Sigmoid colon (tissue), 7 donors: ENCODE measurements around the gene BORCS5. TPM values are rescaled to one million over a fixed set of nuclear protein-coding genes. Genes with fewer than 3 reads are reported as not detected.

Experiments used
- DNase-seq: peaks from one replicate; pipeline ENCODE4 v3.0.0-alpha.2; 2019
- H3K27ac ChIP-seq, 4 donors: fragments of 200-600 bp; sonication (generic); one replicate each; pipeline ENCODE4 v1.5.1; 2016 to 2019; ENCODE audit warnings: mild to moderate bottlenecking in 1 of 4
- H3K27me3 ChIP-seq, 3 donors: fragments of 200-600 bp; sonication (generic); one replicate each; pipeline ENCODE4 v1.5.1; 2019; ENCODE audit warnings: mild to moderate bottlenecking in 1 of 3
- H3K36me3 ChIP-seq, 4 donors: fragments of 200-600 bp; sonication (generic); one replicate each; pipeline ENCODE4 v1.5.1; 2016 to 2019
- H3K4me1 ChIP-seq, 4 donors: fragments of 200-600 bp; sonication (generic); one replicate each; pipeline ENCODE4 v1.5.1; 2017 to 2019
- H3K4me3 ChIP-seq, 4 donors: fragments of 200-600 bp; sonication (generic); one replicate each; pipeline ENCODE4 v1.5.1; 2017 to 2019; ENCODE audit warnings: mild to moderate bottlenecking in 2 of 4, moderate library complexity in 1 of 4
- H3K9me3 ChIP-seq, 4 donors: fragments of 200-600 bp in 3 of 4; sonication (generic) in 3 of 4; one replicate each; pipeline versions ENCODE4 v1.5.1 to v1.6.1; 2013 to 2019
- CTCF ChIP-seq, 4 experiments: fragments of 450-650 bp in 3 of 4; fragments of 200-600 bp in 1 of 4; IDR thresholded peaks; one replicate each; pipeline ENCODE4 v1.5.1; 2016 to 2019; ENCODE audit warnings: antibody characterized with exemption in 4 of 4, mild to moderate bottlenecking in 3 of 4, moderate library complexity in 2 of 4
- EP300 ChIP-seq, 4 donors: sonication (generic); formaldehyde crosslinking; IDR thresholded peaks; one replicate each; pipeline ENCODE4 v1.6.1; 2017; ENCODE audit warnings: antibody characterized with exemption in 4 of 4
- POLR2A ChIP-seq, 2 donors: fragments of 450-650 bp; IDR thresholded peaks; one replicate each; pipeline ENCODE4 v1.6.1; 2016; ENCODE audit warnings: antibody characterized with exemption in 2 of 2, mild to moderate bottlenecking in 2 of 2, moderate library complexity in 2 of 2
- POLR2AphosphoS5 ChIP-seq, 4 donors: sonication (generic); formaldehyde crosslinking; IDR thresholded peaks; one replicate each; pipeline ENCODE4 v1.6.1; 2017; ENCODE audit warnings: antibody characterized with exemption in 4 of 4
- WGBS, 2 donors: extraction: QIAGEN DNeasy Blood & Tissue Kit; methylation state at CpG; one replicate each; pipeline ENCODE4 v1.1.7; 2013; 5-methylcytosine and 5-hydroxymethylcytosine counted together
- intact Hi-C: fragments of 100-400 bp; cut with DNase I; formaldehyde crosslinking; loops from one replicate; pipeline ENCODE4 v1.15.1; 2023
- polyA plus RNA-seq, 3 donors: library from polyadenylated mRNA; stranded (reverse); fragments of 200-250 nt; gene quantifications; one replicate each; pipeline ENCODE4 v1.2.3, GENCODE V29; 2013
- total RNA-seq, 4 donors: library from RNA; depleted of rRNA; stranded (reverse); fragments of >200 nt; gene quantifications; one replicate each; pipeline ENCODE4 v1.1.0, GENCODE V29; 2016
- donor health status: healthy with polysubstance abuse.
- donor health status: Bipolar disorder and iron deficiency.
- donor health status: healthy.

The BORCS5 gene
- total and polyA plus RNA-seq, 7 donors: 3.7 to 25.3 (median 7.1) TPM

GRCh38 chr12:12379831-12380730 is 23.2 kb downstream of the BORCS5 start:
- TF ChIP-seq POLR2AphosphoS5 (IDR thresholded peaks at IDR 0.05): no peak
- no peak for TF ChIP-seq CTCF (IDR thresholded peaks at IDR 0.05)
- TF ChIP-seq POLR2A (IDR thresholded peaks at IDR 0.05): no peak
- TF ChIP-seq EP300 (IDR thresholded peaks at IDR 0.05): no peak
- WGBS, 2 donors: 47 to 50% methylated on average over 4 of the region's 4 CpGs
- H3K9me3 ChIP-seq: no peaks in the 10 kb centered on the region
- no peak overlapping the region for H3K27ac ChIP-seq
- no peak overlapping the region for H3K4me3 ChIP-seq
- intact Hi-C loops: loop anchor here (5.0 kb wide), 1 partner anchor 182 kb away; the partner anchor contains the start of gene DUSP16
- H3K4me1 ChIP-seq: no peaks in the 10 kb centered on the region
- H3K27me3 ChIP-seq: no peaks in the 10 kb centered on the region
- no peaks in the 10 kb centered on the region for H3K36me3 ChIP-seq
- DNase-seq: no peak

GRCh38 chr12:12380949-12381593 is 24.2 kb downstream of the BORCS5 start:
- no peak overlapping the region for H3K27ac ChIP-seq
- no peak overlapping the region for H3K4me3 ChIP-seq
- no peak for DNase-seq
- WGBS, 2 donors: 95 to 96% methylated on average over 6 of the region's 6 CpGs
- no peaks in the 10 kb centered on the region for H3K4me1 ChIP-seq
- intact Hi-C loops: no loop called here
- no peaks in the 10 kb centered on the region for H3K27me3 ChIP-seq
- H3K9me3 ChIP-seq: no peaks in the 10 kb centered on the region
- no peaks in the 10 kb centered on the region for H3K36me3 ChIP-seq
- TF ChIP-seq POLR2A (IDR thresholded peaks at IDR 0.05): no peak
- TF ChIP-seq EP300 (IDR thresholded peaks at IDR 0.05): no peak
- no peak for TF ChIP-seq POLR2AphosphoS5 (IDR thresholded peaks at IDR 0.05)
- TF ChIP-seq CTCF (IDR thresholded peaks at IDR 0.05): no peak

GRCh38 chr12:12381982-12382381 is 25.1 kb downstream of the BORCS5 start:
- H3K4me3 ChIP-seq: no peak overlapping the region
- no peak for DNase-seq
- H3K27me3 ChIP-seq: no peaks in the 10 kb centered on the region
- no peaks in the 10 kb centered on the region for H3K36me3 ChIP-seq
- no peaks in the 10 kb centered on the region for H3K9me3 ChIP-seq
- 95 to 96% methylated on average over 3 of the region's 3 CpGs for WGBS, 2 donors
- intact Hi-C loops: no loop called here
- TF ChIP-seq POLR2AphosphoS5 (IDR thresholded peaks at IDR 0.05) (no peak), CTCF (IDR thresholded peaks at IDR 0.05) (no peak), EP300 (IDR thresholded peaks at IDR 0.05) (no peak), POLR2A (IDR thresholded peaks at IDR 0.05) (no peak)
- H3K27ac ChIP-seq: no peak overlapping the region
- H3K4me1 ChIP-seq: no peaks in the 10 kb centered on the region

GRCh38 chr12:12384571-12385340 is 27.9 kb downstream of the BORCS5 start:
- 30 to 57% methylated on average over 7 of the region's 7 CpGs for WGBS, 2 donors
- Histone ChIP-seq H3K27me3 (no peaks in the 10 kb centered on the region), H3K36me3 (no peaks in the 10 kb centered on the region), H3K4me3 (no peak overlapping the region), H3K27ac (no peak overlapping the region), H3K9me3 (no peaks in the 10 kb centered on the region), H3K4me1 (peaks cover 0 to 5% (median 4%) of the 10 kb centered on the region in 4 donors)
- no peak for DNase-seq
- no peak for TF ChIP-seq POLR2AphosphoS5 (IDR thresholded peaks at IDR 0.05)
- TF ChIP-seq EP300 (IDR thresholded peaks at IDR 0.05): no peak
- no peak for TF ChIP-seq POLR2A (IDR thresholded peaks at IDR 0.05)
- no peak for TF ChIP-seq CTCF (IDR thresholded peaks at IDR 0.05)
- intact Hi-C loops: no loop called here
